Mesothelial cell of epicardium (in vitro differentiated cells): ENCODE results near the gene YES1. TPM values are rescaled to one million over a fixed set of nuclear protein-coding genes. Genes with fewer than 3 reads are reported as not detected.
"Not testable (repeated sequence)": the region's sequence is repeated elsewhere in the genome, so short reads cannot be mapped to it uniquely, and the experiment has no call there.

Experiments used
- DNase-seq, 2 experiments: peaks; one replicate each; pipeline ENCODE4 v3.0.0; 2021; ENCODE audit warnings: low spot score in 2 of 2; ENCODE audit not compliant: unreplicated experiment in 2 of 2
- H3K27ac Mint-ChIP-seq: 2 replicates; pipeline ENCODE4 v1.8.0; 2021; ENCODE audit warnings: mixed read lengths
- H3K27me3 Mint-ChIP-seq: 2 replicates; pipeline ENCODE4 v1.8.0; 2021; ENCODE audit warnings: low read depth, mixed read lengths
- H3K36me3 Mint-ChIP-seq: 2 replicates; pipeline ENCODE4 v1.8.0; 2021; ENCODE audit warnings: mixed read lengths
- H3K4me1 Mint-ChIP-seq: 2 replicates; pipeline ENCODE4 v1.8.0; 2021; ENCODE audit warnings: mixed read lengths
- H3K4me3 Mint-ChIP-seq: 2 replicates; pipeline ENCODE4 v1.8.0; 2021; ENCODE audit warnings: mild to moderate bottlenecking, moderate library complexity, mixed read lengths
- H3K9me3 Mint-ChIP-seq: 2 replicates; pipeline ENCODE4 v1.8.0; 2021; ENCODE audit warnings: mixed read lengths
- CTCF ChIP-seq: fragments of 200-600 bp; sonication (generic); IDR thresholded peaks from one replicate; pipeline ENCODE4 v1.5.0; 2021; ENCODE audit warnings: antibody characterized with exemption; ENCODE audit not compliant: unreplicated experiment
- total RNA-seq: library from RNA; stranded (reverse); gene quantifications from 3 replicates; pipeline ENCODE4 v1.2.1, GENCODE V29; 2021

YES1 gene
- total RNA-seq, 1 donor from 2014 or later = 47.5 TPM

DNA sequence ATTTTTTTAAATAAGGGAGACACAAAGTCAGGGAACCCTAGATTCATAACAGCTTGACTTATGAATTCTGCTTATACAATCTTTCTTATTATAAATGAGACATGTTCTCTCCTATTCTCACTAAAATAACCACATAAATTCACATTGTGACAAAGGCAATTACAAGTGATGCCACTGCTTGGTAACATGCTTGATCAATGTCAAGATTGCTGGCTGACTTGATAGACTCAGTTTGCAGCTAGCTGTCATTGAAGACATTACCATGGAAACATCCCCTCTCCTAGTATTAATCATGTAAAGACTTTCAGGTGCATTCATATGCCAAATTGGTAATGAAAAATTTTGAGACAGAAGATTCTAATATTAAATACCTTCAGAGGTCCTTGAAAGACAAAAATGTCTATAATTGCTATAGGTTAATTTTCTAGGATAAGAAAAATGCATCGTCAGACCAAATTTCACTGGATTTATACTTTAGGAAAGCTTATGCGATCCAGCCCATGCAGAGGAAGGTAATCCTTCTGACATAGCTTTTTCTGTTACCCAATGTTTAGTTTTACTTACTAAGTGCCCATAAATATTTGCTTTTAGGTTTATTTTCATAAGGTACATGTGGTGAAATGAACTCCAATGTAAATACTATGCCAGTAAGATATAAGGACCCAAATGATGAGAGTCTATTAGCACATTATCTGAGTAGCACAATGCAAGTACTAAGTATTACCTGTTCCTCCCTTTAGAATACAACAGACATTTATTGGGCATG lies 67.0 kb downstream of the YES1 start:
- DNase-seq = no peak
- TF ChIP-seq CTCF = no peak
- H3K27ac Mint-ChIP-seq = no peak overlapping the region
- H3K27me3 Mint-ChIP-seq = no peaks in the 10 kb centered on the region
- H3K4me1 Mint-ChIP-seq = no peaks in the 10 kb centered on the region
- H3K9me3 Mint-ChIP-seq = no peaks in the 10 kb centered on the region
- no peak overlapping the region for H3K4me3 Mint-ChIP-seq
- peaks cover 11% of the 10 kb centered on the region for H3K36me3 Mint-ChIP-seq

- DNase-seq = no peak
- H3K27ac Mint-ChIP-seq = no peak overlapping the region
- H3K4me1 Mint-ChIP-seq = no peaks in the 10 kb centered on the region
- H3K4me3 Mint-ChIP-seq = no peak overlapping the region
- peaks cover 14% of the 10 kb centered on the region for H3K36me3 Mint-ChIP-seq
- TF ChIP-seq CTCF = peak; percentile 73
- no peaks in the 10 kb centered on the region for H3K9me3 Mint-ChIP-seq
- H3K27me3 Mint-ChIP-seq = no peaks in the 10 kb centered on the region
These were observed 70.0 kb downstream of the YES1 start for GRCh38 chr18:741931-742512.

DNA sequence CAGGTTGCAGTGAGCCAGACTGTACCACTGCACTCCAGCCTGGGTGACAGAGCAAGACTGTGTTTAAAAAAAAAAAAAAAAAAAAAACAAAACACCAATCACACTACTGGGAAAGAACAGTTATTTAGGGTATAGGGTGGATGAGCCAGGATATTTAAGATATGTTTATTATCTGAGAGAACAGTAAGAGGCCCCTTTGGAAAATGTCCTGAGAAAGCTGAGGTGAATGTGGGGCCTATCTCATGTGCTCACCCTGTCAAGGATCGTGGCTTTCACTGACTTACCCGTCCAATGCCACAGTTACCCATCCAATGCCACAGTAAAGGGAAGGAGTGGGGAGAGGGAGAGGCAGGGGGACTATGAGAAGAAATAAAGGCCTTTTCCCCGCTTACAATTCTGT lies 79.7 kb downstream of the YES1 start:
- no peak overlapping the region for H3K4me3 Mint-ChIP-seq
- no peaks in the 10 kb centered on the region for H3K27me3 Mint-ChIP-seq
- peaks cover 45% of the 10 kb centered on the region for H3K36me3 Mint-ChIP-seq
- H3K27ac Mint-ChIP-seq = no peak overlapping the region
- no peak for DNase-seq
- no peaks in the 10 kb centered on the region for H3K4me1 Mint-ChIP-seq
- H3K9me3 Mint-ChIP-seq = no peaks in the 10 kb centered on the region
- TF ChIP-seq CTCF = no peak

- Mint-ChIP-seq H3K27me3 (no peaks in the 10 kb centered on the region), H3K4me3 (no peak overlapping the region), H3K36me3 (peaks cover 41% of the 10 kb centered on the region), H3K27ac (no peak overlapping the region), H3K4me1 (no peaks in the 10 kb centered on the region), H3K9me3 (no peaks in the 10 kb centered on the region)
- DNase-seq = no peak
- no peak for TF ChIP-seq CTCF
These were observed 80.9 kb downstream of the YES1 start for GRCh38 chr18:731185-731584.

- no peaks in the 10 kb centered on the region for H3K9me3 Mint-ChIP-seq
- no peak for TF ChIP-seq CTCF
- no peaks in the 10 kb centered on the region for H3K4me1 Mint-ChIP-seq
- no peak overlapping the region for H3K4me3 Mint-ChIP-seq
- H3K27ac Mint-ChIP-seq = no peak overlapping the region
- H3K27me3 Mint-ChIP-seq = no peaks in the 10 kb centered on the region
- peaks cover 38% of the 10 kb centered on the region for H3K36me3 Mint-ChIP-seq
- no peak for DNase-seq
These were observed 81.3 kb downstream of the YES1 start for GRCh38 chr18:730692-731091.

GRCh38 chr18:730120-730519 lies 81.9 kb downstream of the YES1 start:
- not testable (repeated sequence) for H3K4me1 Mint-ChIP-seq, H3K4me3 Mint-ChIP-seq, H3K9me3 Mint-ChIP-seq, H3K27ac Mint-ChIP-seq, H3K27me3 Mint-ChIP-seq, DNase-seq
- H3K36me3 Mint-ChIP-seq = peaks cover 35% of the 10 kb centered on the region
